Hepatocyte (in vitro differentiated cells): Measurements from ENCODE around the gene HEATR1. TPM values are rescaled to one million over a fixed set of nuclear protein-coding genes. Genes with fewer than 3 reads are reported as not detected.

Experiments used
- DNase-seq: peaks from one replicate; pipeline ENCODE4 v3.0.0-alpha.2; 2016; ENCODE audit warnings: low spot score
- H2AFZ ChIP-seq: fragments of 200-600 bp; sonication (generic); 2 replicates; pipeline ENCODE4 v1.6.0; 2016; ENCODE audit warnings: antibody characterized with exemption, mild to moderate bottlenecking
- H3K27ac ChIP-seq: fragments of 200-600 bp; sonication (generic); 2 replicates; pipeline ENCODE4 v1.5.1; 2016; ENCODE audit warnings: mild to moderate bottlenecking
- H3K27me3 ChIP-seq: fragments of 200-600 bp; sonication (generic); 2 replicates; pipeline ENCODE4 v1.6.1; 2016
- H3K36me3 ChIP-seq: fragments of 200-600 bp; sonication (generic); replicated peaks from 2 replicates; pipeline ENCODE4 v1.5.1; 2016; ENCODE audit warnings: low read depth; ENCODE audit not compliant: insufficient read depth
- H3K4me1 ChIP-seq: fragments of 200-600 bp; sonication (generic); 2 replicates; pipeline ENCODE4 v1.5.1; 2016; ENCODE audit warnings: mild to moderate bottlenecking, moderate library complexity; ENCODE audit not compliant: insufficient read depth
- H3K4me2 ChIP-seq: fragments of 200-600 bp; sonication (generic); 2 replicates; pipeline ENCODE4 v1.6.0; 2016
- H3K4me3 ChIP-seq: fragments of 200-600 bp; sonication (generic); 2 replicates; pipeline ENCODE4 v1.5.1; 2016; ENCODE audit warnings: mild to moderate bottlenecking
- H3K79me2 ChIP-seq: fragments of 200-600 bp; sonication (generic); 2 replicates; pipeline ENCODE4 v1.6.0; 2017; ENCODE audit warnings: mild to moderate bottlenecking
- H3K9me2 ChIP-seq: fragments of 200-600 bp; sonication (generic); replicated peaks from 2 replicates; pipeline ENCODE4 v1.6.0; 2017; ENCODE audit warnings: mild to moderate bottlenecking; ENCODE audit not compliant: insufficient read depth
- H3K9me3 ChIP-seq: fragments of 200-600 bp; sonication (generic); 2 replicates; pipeline ENCODE4 v1.5.1; 2016; ENCODE audit warnings: low read depth, mild to moderate bottlenecking
- H4K20me1 ChIP-seq: fragments of 200-600 bp; sonication (generic); 2 replicates; pipeline ENCODE4 v1.6.0; 2016; ENCODE audit warnings: mild to moderate bottlenecking; ENCODE audit not compliant: insufficient read depth, poor library complexity, severe bottlenecking
- EZH2 ChIP-seq: fragments of 200-600 bp; sonication (generic); IDR thresholded peaks from 2 replicates; pipeline ENCODE4 v1.6.1; 2016; ENCODE audit warnings: antibody characterized with exemption, mild to moderate bottlenecking, borderline replicate concordance
- EZH2phosphoT487 ChIP-seq: fragments of 200-600 bp; sonication (generic); IDR thresholded peaks from one replicate; pipeline ENCODE4 v1.6.1; 2018; ENCODE audit warnings: antibody characterized with exemption, mild to moderate bottlenecking, low read depth, moderate library complexity; ENCODE audit not compliant: unreplicated experiment, severe bottlenecking
- WGBS: methylation state at CpG from one replicate; pipeline ENCODE4 v1.1.6; 2016; ENCODE audit warnings: low lambda C conversion rate; ENCODE audit errors: missing lambda C conversion rate; 5-methylcytosine and 5-hydroxymethylcytosine counted together
- polyA plus RNA-seq: library from polyadenylated mRNA; unstranded; fragments of >200 nt; fragmentation: Nextera tagmentation; extraction: Ambion mirVana; gene quantifications from 2 replicates; pipeline ENCODE4 v1.2.1, GENCODE V29; 2016
- total RNA-seq: library from RNA; depleted of rRNA; stranded (reverse); fragments of >200 nt; gene quantifications from 2 replicates; pipeline ENCODE4 v1.2.3, GENCODE V29; 2014
- TF ChIP-seq, protein P1 (sequence below): fragments of 200-600 bp; sonication (generic); IDR thresholded peaks from 2 replicates; pipeline ENCODE4 v1.5.1; 2016; ENCODE audit warnings: antibody characterized with exemption, mild to moderate bottlenecking; ENCODE audit not compliant: poor library complexity

The HEATR1 gene
- total and polyA plus RNA-seq, 2 experiments from 2014 or later, result 8.5 to 27.8 TPM

GRCh38 chr1:236524895-236525184 lies 79.5 kb downstream of the HEATR1 start:
- Histone ChIP-seq H3K9me3 (no peaks in the 10 kb centered on the region), H3K4me1 (peaks cover 14% of the 10 kb centered on the region), H3K4me2 (peak overlapping the region; percentile 88), H3K4me3 (peak overlapping the region; percentile 84), H3K79me2 (peaks cover 17% of the 10 kb centered on the region), H3K27me3 (no peaks in the 10 kb centered on the region), H3K27ac (peak overlapping the region; percentile 98), H4K20me1 (no peaks in the 10 kb centered on the region), H2AFZ (peak overlapping the region; percentile 82), H3K9me2 (no peaks in the 10 kb centered on the region), H3K36me3 (no peaks in the 10 kb centered on the region)
- DNase-seq, result no peak
- TF ChIP-seq, protein P1, sequence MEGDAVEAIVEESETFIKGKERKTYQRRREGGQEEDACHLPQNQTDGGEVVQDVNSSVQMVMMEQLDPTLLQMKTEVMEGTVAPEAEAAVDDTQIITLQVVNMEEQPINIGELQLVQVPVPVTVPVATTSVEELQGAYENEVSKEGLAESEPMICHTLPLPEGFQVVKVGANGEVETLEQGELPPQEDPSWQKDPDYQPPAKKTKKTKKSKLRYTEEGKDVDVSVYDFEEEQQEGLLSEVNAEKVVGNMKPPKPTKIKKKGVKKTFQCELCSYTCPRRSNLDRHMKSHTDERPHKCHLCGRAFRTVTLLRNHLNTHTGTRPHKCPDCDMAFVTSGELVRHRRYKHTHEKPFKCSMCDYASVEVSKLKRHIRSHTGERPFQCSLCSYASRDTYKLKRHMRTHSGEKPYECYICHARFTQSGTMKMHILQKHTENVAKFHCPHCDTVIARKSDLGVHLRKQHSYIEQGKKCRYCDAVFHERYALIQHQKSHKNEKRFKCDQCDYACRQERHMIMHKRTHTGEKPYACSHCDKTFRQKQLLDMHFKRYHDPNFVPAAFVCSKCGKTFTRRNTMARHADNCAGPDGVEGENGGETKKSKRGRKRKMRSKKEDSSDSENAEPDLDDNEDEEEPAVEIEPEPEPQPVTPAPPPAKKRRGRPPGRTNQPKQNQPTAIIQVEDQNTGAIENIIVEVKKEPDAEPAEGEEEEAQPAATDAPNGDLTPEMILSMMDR, result no peak
- no peak for TF ChIP-seq EZH2
- TF ChIP-seq EZH2phosphoT487, result no peak
- 35% methylated on average over 3 of the region's 3 CpGs for WGBS

DNA sequence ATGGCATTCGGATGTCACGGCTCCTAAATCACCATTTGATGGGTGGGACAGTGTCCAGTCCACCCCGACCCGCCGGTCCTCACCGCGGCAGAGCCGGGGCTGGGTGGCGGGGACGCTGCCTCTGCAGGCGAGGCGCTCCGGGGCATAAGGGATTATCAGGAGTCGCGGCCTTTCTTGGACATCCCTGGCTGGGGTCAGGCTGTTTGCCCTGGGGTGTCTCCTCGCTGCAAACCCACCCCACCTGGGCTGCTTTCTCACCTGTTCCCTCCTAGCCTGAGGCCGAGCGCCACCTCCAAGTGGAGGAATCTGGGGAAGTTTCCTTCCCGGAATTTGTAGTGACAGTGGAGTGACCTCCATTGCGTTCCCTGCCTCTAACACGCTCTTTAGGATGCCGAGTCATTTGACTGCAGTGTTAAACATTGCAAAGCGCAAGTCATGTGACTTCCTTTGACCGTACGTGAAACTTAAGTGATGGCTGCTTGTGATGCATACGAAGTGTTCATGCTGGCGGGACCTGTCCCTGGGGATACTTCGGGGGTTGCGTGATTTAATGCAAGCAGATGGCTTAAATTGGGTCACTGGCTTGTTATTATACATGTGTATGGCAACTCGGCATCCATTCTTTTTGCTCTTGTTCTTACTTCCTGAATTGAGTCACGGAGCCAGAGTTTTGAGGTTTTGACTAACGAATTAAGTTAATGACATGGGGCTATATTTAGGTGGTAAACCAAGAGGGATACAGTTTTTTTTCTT lies 80.0 kb downstream of the HEATR1 start:
- H3K4me1 ChIP-seq, result peaks cover 14% of the 10 kb centered on the region
- WGBS, result 2% methylated on average over 32 of the region's 32 CpGs
- peak overlapping the region; percentile 98 for H3K27ac ChIP-seq
- no peaks in the 10 kb centered on the region for H3K9me2 ChIP-seq
- TF ChIP-seq EZH2 (no peak), EZH2phosphoT487 (no peak)
- TF ChIP-seq, protein P1, result no peak
- H3K79me2 ChIP-seq, result peaks cover 17% of the 10 kb centered on the region
- no peaks in the 10 kb centered on the region for H3K9me3 ChIP-seq
- H3K4me2 ChIP-seq, result peak overlapping the region; percentile 88
- peak overlapping the region; percentile 82 for H2AFZ ChIP-seq
- H3K4me3 ChIP-seq, result peak overlapping the region; percentile 84
- no peaks in the 10 kb centered on the region for H3K36me3 ChIP-seq
- H3K27me3 ChIP-seq, result no peaks in the 10 kb centered on the region
- no peaks in the 10 kb centered on the region for H4K20me1 ChIP-seq
- DNase-seq, result peak; percentile 86

GRCh38 chr1:236523704-236524141 lies 80.6 kb downstream of the HEATR1 start, which contains the start of gene LGALS8:
TSS of gene LGALS8 (plus strand) at chr1:236523982. CDS start at chr1:236526071, 2,089 bp downstream.
- Histone ChIP-seq H2AFZ (peak within 1 kb of the TSS; percentile 82), H3K27ac (peak within 1 kb of the TSS; percentile 98), H3K36me3 (no peaks in the 10 kb centered on the region), H4K20me1 (no peaks in the 10 kb centered on the region), H3K9me2 (no peaks in the 10 kb centered on the region), H3K4me1 (peaks cover 14% of the 10 kb centered on the region), H3K9me3 (no peaks in the 10 kb centered on the region), H3K27me3 (no peaks in the 10 kb centered on the region), H3K4me2 (peak within 1 kb of the TSS; percentile 88), H3K4me3 (peak within 1 kb of the TSS; percentile 84), H3K79me2 (peaks cover 17% of the 10 kb centered on the region)
- DNase-seq, result peak; percentile 90
- TF ChIP-seq EZH2, result no peak
- TF ChIP-seq, protein P1, result no peak
- no peak for TF ChIP-seq EZH2phosphoT487
- 3% methylated on average over 27 of the region's 35 CpGs for WGBS
